HepG2 (cell line): ENCODE results near the gene ESYT3. TPM values are rescaled to one million over a fixed set of nuclear protein-coding genes. Genes with fewer than 3 reads are reported as not detected.

Experiments used
- ATAC-seq: fragments of 200-7000 bp; cut with Tn5 transposase; 3 replicates; pipeline ENCODE4 v1.9.1; 2020; ENCODE audit warnings: mild to moderate bottlenecking, moderate library complexity
- BruUV-seq: library from RNA; stranded (reverse); fragments of 400-500 nt; replicated peaks from 2 replicates; lab custom pipeline; 2021; lab: Mats Ljungman, UMichigan
- CTCF ChIA-PET: fragments of 300-600 bp; formaldehyde crosslinking; extraction: SDS; loops from one replicate; lab custom pipeline; 2021; ENCODE audit warnings: low total read pairs, inconsistent platforms, low intra/inter-chr PET ratio; lab: Yijun Ruan, JAX
- POLR2A ChIA-PET: fragments of 350-600 bp; sonication (Branson Sonifier 250); formaldehyde crosslinking; loops from one replicate; lab custom pipeline; 2020; ENCODE audit warnings: antibody characterized with exemption, inconsistent platforms; lab: Yijun Ruan, JAX
- DNase-seq: peaks from one replicate; pipeline ENCODE4 v3.0.0-alpha.2; 2015; ENCODE audit warnings: low spot score
- FAIRE-seq: peaks from 3 replicates; lab custom pipeline; 2011; peaks lifted over from hg19 to GRCh38; lab: Jason Lieb, UNC
- H2AFZ ChIP-seq: one replicate; pipeline ENCODE4 v1.6.1; 2011; ENCODE audit warnings: low read length, inconsistent platforms
- H3K27ac ChIP-seq: fragments of 300-600 bp; 3 replicates; pipeline ENCODE4 v1.8.0; 2011; ENCODE audit warnings: mixed run types, mild to moderate bottlenecking, mixed read lengths, low read length, inconsistent platforms; ENCODE audit not compliant: insufficient read depth; ENCODE audit errors: extremely low read length
- H3K27me3 ChIP-seq, 2 experiments: fragments of 200-600 bp in 1 of 2; 2 replicates in 1 of 2; 3 replicates in 1 of 2; pipeline versions ENCODE4 v1.6.0 to v1.8.0; 2011; ENCODE audit warnings: low read length in 2 of 2, mild to moderate bottlenecking in 2 of 2, moderate library complexity in 2 of 2, inconsistent platforms in 1 of 2; ENCODE audit not compliant: insufficient read depth in 2 of 2, control insufficient read depth in 1 of 2
- H3K36me3 ChIP-seq, 2 experiments: fragments of 200-600 bp in 1 of 2; replicated peaks in 1 of 2; 2 replicates in 1 of 2; 3 replicates in 1 of 2; pipeline versions ENCODE4 v1.5.1 to v1.8.0; 2011; ENCODE audit warnings: low read length in 2 of 2, inconsistent platforms in 1 of 2; ENCODE audit not compliant: insufficient read depth in 2 of 2, control insufficient read depth in 1 of 2
- H3K4me1 ChIP-seq: 2 replicates; pipeline ENCODE4 v1.5.1; 2012; ENCODE audit warnings: low read length, inconsistent platforms; ENCODE audit not compliant: insufficient read depth
- H3K4me2 ChIP-seq: 2 replicates; pipeline ENCODE4 v1.6.0; 2011; ENCODE audit warnings: low read depth, low read length, inconsistent platforms
- H3K4me3 ChIP-seq, 3 experiments: fragments of 200-600 bp in 1 of 3; sonication (generic), shearing (Covaris generic) in 1 of 3; replicated peaks in 1 of 3; 2 replicates each; pipeline ENCODE4 v1.5.1; 2011 to 2016; ENCODE audit warnings: low read length in 3 of 3, inconsistent platforms in 2 of 3, low read depth in 2 of 3, mild to moderate bottlenecking in 2 of 3, control low read depth in 1 of 3, mixed read lengths in 1 of 3; ENCODE audit not compliant: insufficient read depth in 1 of 3
- H3K79me2 ChIP-seq: one replicate; pipeline ENCODE4 v1.6.1; 2011; ENCODE audit warnings: low read length, inconsistent platforms; ENCODE audit not compliant: insufficient read depth
- H3K9ac ChIP-seq: 2 replicates; pipeline ENCODE4 v1.6.0; 2011; ENCODE audit warnings: mild to moderate bottlenecking, low read depth, low read length, inconsistent platforms; ENCODE audit not compliant: insufficient read depth
- H3K9me3 ChIP-seq: 2 replicates; pipeline ENCODE4 v1.5.1; 2012; ENCODE audit warnings: mild to moderate bottlenecking, low read length
- H4K20me1 ChIP-seq: 2 replicates; pipeline ENCODE4 v1.6.0; 2011; ENCODE audit warnings: inconsistent platforms, mild to moderate bottlenecking, low read length, moderate library complexity; ENCODE audit not compliant: insufficient read depth
- CSRNP2 ChIP-seq: sonication (generic); formaldehyde crosslinking; conservative IDR thresholded peaks from 2 replicates; pipeline ENCODE4 v1.8.0; 2022; ENCODE audit warnings: low read depth, missing genetic modification reagents
- GZF1 ChIP-seq: sonication (generic); formaldehyde crosslinking; IDR thresholded peaks from 2 replicates; pipeline ENCODE4 v1.5.1; 2020; ENCODE audit warnings: mild to moderate bottlenecking, missing genetic modification reagents
- PHF8 ChIP-seq: sonication (generic); formaldehyde crosslinking; IDR thresholded peaks from 2 replicates; pipeline ENCODE4 v1.5.0; 2020; ENCODE audit warnings: missing genetic modification reagents
- SMAD9 ChIP-seq: sonication (generic); formaldehyde crosslinking; IDR thresholded peaks from 2 replicates; pipeline ENCODE4 v1.5.1; 2020; ENCODE audit warnings: mild to moderate bottlenecking, missing genetic modification reagents
- TMF1 ChIP-seq: sonication (generic); formaldehyde crosslinking; IDR thresholded peaks from 2 replicates; pipeline ENCODE4 v1.8.1; 2022; ENCODE audit warnings: low read depth, missing genetic modification reagents
- ZBTB40 ChIP-seq, 2 experiments: fragments of 450-650 bp in 1 of 2; sonication (generic) in 1 of 2; formaldehyde crosslinking in 1 of 2; IDR thresholded peaks; 2 replicates each; pipeline versions ENCODE4 v1.6.1 to v1.8.0; 2016 to 2022; ENCODE audit warnings: antibody characterized with exemption in 1 of 2, mild to moderate bottlenecking in 1 of 2, missing genetic modification reagents in 1 of 2
- ZC3H4 ChIP-seq: sonication (generic); formaldehyde crosslinking; IDR thresholded peaks from 2 replicates; pipeline ENCODE4 v1.4.0; 2020; ENCODE audit warnings: missing genetic modification reagents, borderline replicate concordance
- ZFAT ChIP-seq: sonication (generic); formaldehyde crosslinking; conservative IDR thresholded peaks from 2 replicates; pipeline ENCODE4 v1.8.1; 2023; ENCODE audit warnings: missing genetic modification reagents, inconsistent platforms
- ZFP1 ChIP-seq: IDR thresholded peaks from 2 replicates; pipeline ENCODE4 v1.6.1; 2016
- ZNF260 ChIP-seq: sonication (generic); formaldehyde crosslinking; IDR thresholded peaks from 2 replicates; pipeline ENCODE4 v1.4.0; 2020; ENCODE audit warnings: missing genetic modification reagents, low read depth, mild to moderate bottlenecking, borderline replicate concordance
- ZNF33B ChIP-seq: sonication (generic); formaldehyde crosslinking; IDR thresholded peaks from 2 replicates; pipeline ENCODE4 v1.5.1; 2020; ENCODE audit warnings: mild to moderate bottlenecking, missing genetic modification reagents
- ZNF451 ChIP-seq: sonication (generic); formaldehyde crosslinking; IDR thresholded peaks from 2 replicates; pipeline ENCODE4 v1.5.0; 2020; ENCODE audit warnings: mild to moderate bottlenecking, missing genetic modification reagents
- WGBS: methylation state at CpG from one replicate; pipeline ENCODE4 v1.1.6; 2017; ENCODE audit warnings: low lambda C conversion rate; 5-methylcytosine and 5-hydroxymethylcytosine counted together
- in situ Hi-C: cut with HindIII; loops from 2 replicates; pipeline ENCODE4 v1.10.0; 2017; ENCODE audit warnings: low pct_unique_long_range_greater_than_20kb; ENCODE audit not compliant: extremely low pct_ligation_motif_present
- intact Hi-C: fragments of 100-400 bp; cut with micrococcal nuclease; formaldehyde crosslinking; loops from one replicate; pipeline ENCODE4 v1.10.0; 2022; ENCODE audit not compliant: unreplicated experiment
- polyA plus RNA-seq, 8 experiments: library from polyadenylated mRNA; depleted of rRNA in 3 of 8; stranded (reverse) in 7 of 8; unstranded in 1 of 8; fragments of >200 nt; fragmentation: Illumina TruSeq in 4 of 8; extraction: Trizol in 4 of 8; gene quantifications; 2 replicates each; pipeline versions ENCODE4 v1.2.1 to v1.2.3, GENCODE V29; 2011 to 2016; ENCODE audit warnings: low read depth in 4 of 8, missing spikeins in 1 of 8, mixed read lengths in 1 of 8; ENCODE audit not compliant: insufficient read depth in 1 of 8
- total RNA-seq, 5 experiments: library from RNA; depleted of rRNA; stranded (reverse); fragments of >200 nt; fragmentation: Illumina TruSeq; extraction: Trizol; gene quantifications; 2 replicates each; pipeline ENCODE4 v1.2.3, GENCODE V29; 2016; ENCODE audit warnings: low read depth in 1 of 5

ESYT3 gene
- total and polyA plus RNA-seq, 2 of the 13 experiments (the other 11 are each of a cell fraction or from before 2014, with no cell fraction given) = 1.5 to 4.1 TPM

GRCh38 chr3:138398791-138399575 lies 35.4 kb upstream of the ESYT3 start:
- Histone ChIP-seq H3K79me2 (no peaks in the 10 kb centered on the region), H3K27me3 (no peaks in the 10 kb centered on the region), H3K9me3 (no peaks in the 10 kb centered on the region), H3K4me1 (peaks cover 40% of the 10 kb centered on the region), H3K4me2 (peak overlapping the region; percentile 62), H3K36me3 (no peaks in the 10 kb centered on the region), H3K9ac (0 out of 2 replicates have a peak overlapping the region, but pooled peaks have one; percentile 5), H3K27ac (peak overlapping the region; percentile 59), H3K4me3 (peak overlapping the region in 1 of 3 experiments; percentile 41; a peak in 2 of 6 replicates), H4K20me1 (no peaks in the 10 kb centered on the region), H2AFZ (no peak overlapping the region)
- intact Hi-C loops (loop anchor here (1.0 to 5.0 kb wide), 5 partner anchors 18 to 67 kb away; partner anchors contain the start of genes ESYT3 and MRAS), in situ Hi-C loops (loop anchor here (5.0 kb wide), 1 partner anchor 52 kb away; the partner anchor contains the start of gene MRAS)
- CTCF ChIA-PET = no interaction called here
- DNase-seq (peak; percentile 97), FAIRE-seq (peak; percentile 99), ATAC-seq (peak; percentile 88)
- BruUV-seq = no TSS peak
- 4% methylated on average over 7 of the region's 11 CpGs for WGBS
- POLR2A ChIA-PET = interaction anchor here (1.3 to 2.6 kb wide), 2 partner anchors 48 to 50 kb away, joined by 4 to 15 read pairs; partner anchors contain the start of gene MRAS
- TF ChIP-seq SMAD9 (no peak), CSRNP2 (CRISPR knock-in tag) (no peak), ZNF451 (no peak), PHF8 (CRISPR knock-in tag) (no peak), ZNF33B (CRISPR knock-in tag) (0 out of 2 replicates have a peak, but pooled peaks have one; percentile 68), ZBTB40 (IDR thresholded peaks at IDR 0.05) (no peak), ZBTB40 (CRISPR knock-in tag; IDR thresholded peaks at IDR 0.05) (no peak), GZF1 (CRISPR knock-in tag) (no peak), ZNF260 (CRISPR knock-in tag) (no peak), ZFAT (CRISPR knock-in tag) (no peak), TMF1 (CRISPR knock-in tag) (no peak), ZFP1 (CRISPR knock-in tag) (no peak), ZC3H4 (no peak)
